Neural progenitor cell (in vitro differentiated cells): Measurements from ENCODE around the gene BTF3. TPM values are rescaled to one million over a fixed set of nuclear protein-coding genes. Genes with fewer than 3 reads are reported as not detected.

Experiments used
- DNase-seq: peaks from one replicate; pipeline ENCODE4 v3.0.0-alpha.2; 2016; ENCODE audit warnings: low spot score
- H2AFZ ChIP-seq: fragments of 200-600 bp; sonication (generic); replicated peaks from 2 replicates; pipeline ENCODE4 v1.6.1; 2016; ENCODE audit warnings: antibody characterized with exemption
- H3F3A ChIP-seq: fragments of 200-600 bp; sonication (generic); 2 replicates; pipeline ENCODE4 v1.6.1; 2016; ENCODE audit warnings: antibody characterized with exemption, low read depth
- H3K27ac ChIP-seq: fragments of 200-600 bp; sonication (generic); 2 replicates; pipeline ENCODE4 v1.5.1; 2016; ENCODE audit warnings: mild to moderate bottlenecking
- H3K27me3 ChIP-seq: fragments of 200-600 bp; sonication (generic); 2 replicates; pipeline ENCODE4 v1.6.1; 2016; ENCODE audit warnings: mild to moderate bottlenecking, moderate library complexity
- H3K36me3 ChIP-seq: fragments of 200-600 bp; sonication (generic); 2 replicates; pipeline ENCODE4 v1.5.1; 2016
- H3K4me1 ChIP-seq: fragments of 200-600 bp; sonication (generic); 2 replicates; pipeline ENCODE4 v1.6.1; 2016; ENCODE audit warnings: mixed run types
- H3K4me2 ChIP-seq: fragments of 200-600 bp; sonication (generic); 2 replicates; pipeline ENCODE4 v1.6.1; 2016
- H3K4me3 ChIP-seq: fragments of 200-600 bp; sonication (generic); 2 replicates; pipeline ENCODE4 v1.5.1; 2016
- H3K79me2 ChIP-seq: fragments of 200-600 bp; sonication (generic); 2 replicates; pipeline ENCODE4 v1.6.1; 2016; ENCODE audit warnings: low read depth
- H3K9ac ChIP-seq: fragments of 200-600 bp; sonication (generic); 2 replicates; pipeline ENCODE4 v1.6.1; 2016
- H3K9me3 ChIP-seq: fragments of 200-600 bp; sonication (generic); 2 replicates; pipeline ENCODE4 v1.5.1; 2016; ENCODE audit warnings: low read depth
- H4K20me1 ChIP-seq: fragments of 200-600 bp; sonication (generic); 2 replicates; pipeline ENCODE4 v1.6.1; 2016; ENCODE audit warnings: low read depth
- H3K27ac Mint-ChIP-seq: 3 replicates; pipeline ENCODE4 v1.8.0; 2021; ENCODE audit warnings: mixed read lengths
- H3K27me3 Mint-ChIP-seq: 2 replicates; pipeline ENCODE4 v1.8.0; 2022; ENCODE audit warnings: low read depth, mild to moderate bottlenecking, inconsistent platforms, moderate library complexity, mixed read lengths; ENCODE audit not compliant: insufficient read depth
- H3K36me3 Mint-ChIP-seq: 3 replicates; pipeline ENCODE4 v1.8.0; 2021; ENCODE audit warnings: mixed read lengths
- H3K4me1 Mint-ChIP-seq: 3 replicates; pipeline ENCODE4 v1.8.0; 2021; ENCODE audit warnings: mixed read lengths
- H3K4me3 Mint-ChIP-seq: 3 replicates; pipeline ENCODE4 v1.8.0; 2021; ENCODE audit warnings: mild to moderate bottlenecking, moderate library complexity, mixed read lengths
- H3K9me3 Mint-ChIP-seq: 3 replicates; pipeline ENCODE4 v1.8.0; 2020; ENCODE audit warnings: mixed read lengths
- CTCF ChIP-seq: fragments of 200-600 bp; sonication (generic); IDR thresholded peaks from 2 replicates; pipeline ENCODE4 v1.5.1; 2017; ENCODE audit warnings: antibody characterized with exemption, mild to moderate bottlenecking
- EZH2 ChIP-seq: fragments of 200-600 bp; sonication (generic); IDR thresholded peaks from 2 replicates; pipeline ENCODE4 v1.6.1; 2017; ENCODE audit warnings: antibody characterized with exemption, mild to moderate bottlenecking, moderate library complexity
- EZH2phosphoT487 ChIP-seq: fragments of 200-600 bp; sonication (generic); IDR thresholded peaks from 2 replicates; pipeline ENCODE4 v1.6.1; 2017; ENCODE audit warnings: antibody characterized with exemption
- total RNA-seq: library from RNA; depleted of rRNA; stranded (reverse); fragments of >200 nt; gene quantifications from 2 replicates; pipeline ENCODE4 v1.2.3, GENCODE V29; 2015; ENCODE audit warnings: low replicate concordance

Gene BTF3
- total RNA-seq, 1 donor from 2014 or later: 885 TPM

- H3K27me3 ChIP-seq: no peaks in the 10 kb centered on the region
- peak; percentile 64 for TF ChIP-seq CTCF
- no peak for TF ChIP-seq EZH2phosphoT487
- no peaks in the 10 kb centered on the region for H3K36me3 Mint-ChIP-seq
- peaks cover 7% of the 10 kb centered on the region for H3K27me3 Mint-ChIP-seq
- H3K4me3 ChIP-seq: no peak overlapping the region
- no peaks in the 10 kb centered on the region for H3K9me3 ChIP-seq
- peak overlapping the region; percentile 78 for H2AFZ ChIP-seq
- no peak overlapping the region for H3K9ac ChIP-seq
- no peak overlapping the region for H3K4me3 Mint-ChIP-seq
- H3K79me2 ChIP-seq: no peaks in the 10 kb centered on the region
- H3K27ac Mint-ChIP-seq: no peak overlapping the region
- H3K4me2 ChIP-seq: no peak overlapping the region
- peak; percentile 86 for DNase-seq
- no peaks in the 10 kb centered on the region for H3F3A ChIP-seq
- no peaks in the 10 kb centered on the region for H3K36me3 ChIP-seq
- H3K27ac ChIP-seq: no peak overlapping the region
- no peaks in the 10 kb centered on the region for H3K4me1 ChIP-seq
- no peaks in the 10 kb centered on the region for H4K20me1 ChIP-seq
- peaks cover 5% of the 10 kb centered on the region for H3K4me1 Mint-ChIP-seq
- no peaks in the 10 kb centered on the region for H3K9me3 Mint-ChIP-seq
Observed at GRCh38 chr5:73519531-73520283, 21.5 kb downstream of the BTF3 start.

GRCh38 chr5:73522989-73523388, 24.7 kb downstream of the BTF3 start:
- H3K4me3 Mint-ChIP-seq: no peak overlapping the region
- peaks cover 5% of the 10 kb centered on the region for H3K4me1 Mint-ChIP-seq
- peaks cover 4% of the 10 kb centered on the region for H3K27me3 Mint-ChIP-seq

DNA sequence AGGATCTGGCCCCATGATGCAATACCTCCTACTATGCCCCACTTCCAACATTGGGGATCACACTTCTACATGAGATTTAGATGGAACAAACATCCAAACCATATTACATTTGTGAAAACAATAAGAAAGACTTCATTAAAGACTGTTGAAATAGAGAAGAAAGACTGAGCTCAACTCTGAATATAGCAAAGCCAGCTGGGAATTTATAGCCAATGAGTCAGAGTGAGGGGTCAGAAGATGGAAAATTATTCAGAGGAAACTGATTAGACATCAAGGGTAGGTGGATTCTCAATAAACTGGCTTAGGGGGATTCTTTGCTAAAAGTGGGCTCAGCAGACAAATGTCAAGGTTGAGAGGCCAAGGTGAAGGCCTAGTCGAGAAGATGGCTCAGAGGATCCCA, 25.6 kb downstream of the BTF3 start:
- H3K27me3 Mint-ChIP-seq: peaks cover 4% of the 10 kb centered on the region
- DNase-seq: no peak

More at GRCh38 chr5:73522989-73523388, 24.7 kb downstream of the BTF3 start:
- Histone ChIP-seq H3K9ac (no peak overlapping the region), H3F3A (no peaks in the 10 kb centered on the region), H4K20me1 (no peaks in the 10 kb centered on the region), H3K9me3 (no peaks in the 10 kb centered on the region), H3K4me1 (no peaks in the 10 kb centered on the region), H3K4me3 (no peak overlapping the region), H3K27ac (no peak overlapping the region), H3K4me2 (no peak overlapping the region), H3K27me3 (no peaks in the 10 kb centered on the region), H3K36me3 (no peaks in the 10 kb centered on the region), H3K79me2 (no peaks in the 10 kb centered on the region), H2AFZ (no peak overlapping the region)
- no peaks in the 10 kb centered on the region for H3K36me3 Mint-ChIP-seq
- H3K9me3 Mint-ChIP-seq: no peaks in the 10 kb centered on the region
- H3K27ac Mint-ChIP-seq: no peak overlapping the region
- DNase-seq: no peak
- TF ChIP-seq EZH2 (no peak), CTCF (no peak), EZH2phosphoT487 (no peak)

More for the DNA sequence above, 25.6 kb downstream of the BTF3 start:
- no peaks in the 10 kb centered on the region for H3F3A ChIP-seq
- H3K4me3 Mint-ChIP-seq: no peak overlapping the region
- H3K9me3 Mint-ChIP-seq: no peaks in the 10 kb centered on the region
- no peaks in the 10 kb centered on the region for H3K4me1 ChIP-seq
- H3K4me3 ChIP-seq: no peak overlapping the region
- no peak for TF ChIP-seq EZH2
- no peak for TF ChIP-seq EZH2phosphoT487
- TF ChIP-seq CTCF: no peak
- H3K4me2 ChIP-seq: no peak overlapping the region
- H4K20me1 ChIP-seq: no peaks in the 10 kb centered on the region
- H3K27ac Mint-ChIP-seq: no peak overlapping the region
- no peaks in the 10 kb centered on the region for H3K9me3 ChIP-seq
- H3K79me2 ChIP-seq: no peaks in the 10 kb centered on the region
- no peaks in the 10 kb centered on the region for H3K36me3 ChIP-seq
- no peak overlapping the region for H2AFZ ChIP-seq
- peaks cover 5% of the 10 kb centered on the region for H3K4me1 Mint-ChIP-seq
- H3K9ac ChIP-seq: no peak overlapping the region
- no peaks in the 10 kb centered on the region for H3K36me3 Mint-ChIP-seq
- H3K27me3 ChIP-seq: no peaks in the 10 kb centered on the region
- H3K27ac ChIP-seq: no peak overlapping the region
